GM21526 (cell line): ENCODE results near the gene PMEL.
"Not testable (repeated sequence)": the region's sequence is repeated elsewhere in the genome, so short reads cannot be mapped to it uniquely, and the experiment has no call there.

ENCODE experiments used
- ATAC-seq: cut with Tn5 transposase; IDR thresholded peaks from one replicate; pipeline ENCODE4 v1.9.1; 2021; ENCODE audit warnings: moderate library complexity; ENCODE audit not compliant: unreplicated experiment, low FRiP score

Gene PMEL

DNA sequence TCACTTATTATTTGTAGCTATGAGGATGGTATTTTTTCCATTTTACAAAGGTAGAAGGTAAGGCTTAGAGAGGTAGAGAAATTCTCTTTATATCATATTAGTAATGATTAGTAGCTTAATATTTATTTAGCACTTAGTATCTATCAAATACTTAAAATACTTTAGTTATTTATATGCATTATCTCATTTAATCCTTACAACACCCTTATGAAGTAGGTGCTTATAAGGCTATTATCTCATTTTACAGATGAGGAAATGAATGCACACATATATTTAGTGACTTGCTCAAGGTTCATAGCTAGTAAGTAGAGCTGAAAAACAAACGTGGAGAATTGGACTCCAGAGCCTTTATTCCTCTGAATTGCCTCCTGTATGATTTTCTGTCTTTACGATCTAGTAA lies 19.0 kb upstream of the PMEL start:
- ATAC-seq: no peak

DNA sequence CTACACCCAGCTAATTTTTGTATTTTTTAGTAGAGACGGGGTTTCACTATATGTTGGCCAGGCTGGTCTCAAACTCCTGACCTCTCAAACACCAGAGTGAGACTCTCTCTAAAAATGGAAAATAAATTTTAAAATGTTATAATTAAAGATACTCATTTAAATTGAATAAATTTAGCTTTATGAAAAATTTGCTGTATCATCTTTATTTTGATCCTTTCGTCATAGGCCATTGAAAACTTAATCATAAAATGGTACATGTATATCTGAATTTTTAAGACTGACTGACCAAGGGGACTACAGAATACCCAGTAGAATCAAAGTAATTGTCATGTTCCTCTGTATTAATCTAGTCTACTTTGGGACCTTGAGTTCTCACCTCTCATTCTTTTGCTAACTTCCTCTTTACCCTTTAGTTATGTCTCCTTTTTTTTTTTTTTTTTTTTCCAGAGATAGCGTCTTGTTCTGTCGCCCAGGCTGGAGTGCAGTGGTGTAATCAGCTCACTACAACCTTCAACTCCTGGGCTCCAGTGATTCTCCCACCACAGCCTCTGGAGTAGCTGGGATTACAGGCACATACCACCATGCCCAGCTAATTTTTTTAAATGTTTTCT lies 17.5 kb upstream of the PMEL start:
- no peak for ATAC-seq

DNA sequence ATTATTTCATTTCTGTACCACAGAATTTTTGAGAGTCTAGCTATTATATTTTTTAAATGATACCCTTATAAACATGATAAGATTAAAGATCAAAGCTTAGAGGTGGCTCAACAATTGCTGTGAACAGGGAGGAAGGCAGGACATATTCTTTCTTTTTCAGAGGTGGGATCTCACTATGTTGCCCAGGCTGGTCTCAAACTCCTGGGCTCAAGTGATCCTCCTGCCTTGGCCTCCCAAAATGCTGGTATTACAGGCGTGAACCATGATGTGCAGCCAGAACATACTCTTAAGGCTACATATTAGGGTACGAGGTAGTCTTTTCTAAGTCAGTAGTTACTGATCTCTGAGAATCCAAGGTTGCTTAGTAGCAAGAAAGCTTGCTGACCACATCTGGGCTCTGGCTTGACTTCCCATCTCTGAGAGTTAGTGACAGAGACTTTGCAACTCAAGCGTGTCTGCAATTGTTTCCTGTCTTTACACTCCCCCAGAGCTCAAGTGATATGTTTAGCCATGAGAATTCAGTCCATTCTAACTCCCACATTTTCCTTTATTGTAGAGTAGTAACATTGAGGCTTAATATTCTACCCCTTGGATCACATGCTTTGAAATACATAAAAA lies 16.6 kb upstream of the PMEL start:
- peak; percentile 60 for ATAC-seq

DNA sequence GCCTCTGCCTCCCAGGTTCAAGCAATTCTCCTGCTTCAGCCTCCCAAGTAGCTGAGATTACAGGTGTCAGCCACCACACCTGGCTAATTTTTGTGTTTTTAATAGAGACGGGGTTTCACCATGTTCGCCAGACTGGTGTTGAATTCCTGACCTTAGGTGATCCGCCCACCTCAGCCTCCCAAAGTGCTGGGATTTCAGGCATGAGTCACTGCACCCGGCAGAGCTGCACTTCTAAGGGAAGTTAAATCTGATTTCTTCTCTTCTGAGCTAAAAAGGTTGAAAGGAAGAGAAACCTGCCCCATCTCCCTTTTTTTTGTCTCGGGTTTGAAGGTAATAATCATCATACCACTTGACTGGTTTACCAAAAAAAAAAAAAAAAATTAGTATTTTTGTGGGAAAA lies 16.0 kb upstream of the PMEL start:
- not testable (repeated sequence) for ATAC-seq

DNA sequence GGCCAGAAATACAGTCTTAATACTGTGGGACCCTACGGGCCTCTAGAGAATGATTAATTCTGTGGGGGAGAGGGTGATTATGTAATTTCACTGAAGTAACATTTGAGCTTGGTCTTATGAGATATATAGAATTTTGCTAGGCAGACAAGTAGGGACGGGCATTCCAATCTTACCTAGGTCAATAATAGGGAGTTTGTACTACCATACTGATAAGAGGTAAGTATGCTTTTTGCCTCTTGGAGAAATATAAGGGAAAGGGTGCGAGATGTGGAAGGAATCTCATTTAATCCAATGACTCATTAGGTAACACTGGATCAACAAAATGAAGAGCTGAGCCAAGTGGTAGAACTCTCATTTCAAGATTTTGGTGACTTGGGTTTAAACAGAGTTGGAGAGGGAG lies 13.2 kb upstream of the PMEL start:
- ATAC-seq: no peak

DNA sequence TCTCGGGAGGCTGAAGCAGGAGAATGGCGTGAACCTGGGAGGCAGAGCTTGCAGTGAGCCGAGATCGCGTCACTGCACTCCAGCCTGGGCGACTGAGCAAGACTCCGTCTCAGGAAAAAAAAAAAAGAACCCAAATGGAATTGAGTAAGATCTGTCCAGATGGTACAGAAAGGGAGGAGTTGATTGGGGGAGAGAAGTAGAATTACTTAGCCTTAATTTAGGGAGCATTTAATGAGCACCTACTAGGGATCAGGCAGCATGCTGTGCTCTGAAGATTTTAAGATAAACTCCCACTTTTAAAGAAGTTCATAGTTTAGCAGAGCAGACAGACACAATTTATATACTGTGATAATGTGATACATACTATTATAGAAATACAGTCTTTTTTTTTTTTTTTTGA lies 12.6 kb upstream of the PMEL start:
- ATAC-seq: no peak

DNA sequence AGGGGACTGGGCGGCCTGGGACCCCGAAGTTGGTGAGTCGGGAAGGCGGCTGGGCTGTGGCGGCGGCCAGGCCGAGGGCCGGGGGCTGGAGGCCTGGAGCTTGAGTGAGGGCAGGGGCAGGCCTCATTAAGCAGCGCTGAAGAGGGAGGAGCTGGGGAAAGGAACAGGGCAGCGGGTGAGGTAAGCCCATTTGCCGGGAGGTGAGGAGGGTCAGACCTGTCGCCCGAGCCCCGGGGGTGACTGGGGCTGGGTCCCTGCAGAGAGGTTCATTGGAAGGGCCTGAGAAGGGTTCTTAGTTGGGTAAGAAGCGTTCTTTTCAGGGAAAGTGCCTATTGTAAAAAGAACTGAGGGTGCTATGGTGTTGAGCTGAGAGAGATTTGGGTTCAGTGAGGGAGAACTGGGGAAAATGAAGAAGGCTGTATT lies 8.5 kb upstream of the PMEL start:
- ATAC-seq: peak; percentile 22

DNA sequence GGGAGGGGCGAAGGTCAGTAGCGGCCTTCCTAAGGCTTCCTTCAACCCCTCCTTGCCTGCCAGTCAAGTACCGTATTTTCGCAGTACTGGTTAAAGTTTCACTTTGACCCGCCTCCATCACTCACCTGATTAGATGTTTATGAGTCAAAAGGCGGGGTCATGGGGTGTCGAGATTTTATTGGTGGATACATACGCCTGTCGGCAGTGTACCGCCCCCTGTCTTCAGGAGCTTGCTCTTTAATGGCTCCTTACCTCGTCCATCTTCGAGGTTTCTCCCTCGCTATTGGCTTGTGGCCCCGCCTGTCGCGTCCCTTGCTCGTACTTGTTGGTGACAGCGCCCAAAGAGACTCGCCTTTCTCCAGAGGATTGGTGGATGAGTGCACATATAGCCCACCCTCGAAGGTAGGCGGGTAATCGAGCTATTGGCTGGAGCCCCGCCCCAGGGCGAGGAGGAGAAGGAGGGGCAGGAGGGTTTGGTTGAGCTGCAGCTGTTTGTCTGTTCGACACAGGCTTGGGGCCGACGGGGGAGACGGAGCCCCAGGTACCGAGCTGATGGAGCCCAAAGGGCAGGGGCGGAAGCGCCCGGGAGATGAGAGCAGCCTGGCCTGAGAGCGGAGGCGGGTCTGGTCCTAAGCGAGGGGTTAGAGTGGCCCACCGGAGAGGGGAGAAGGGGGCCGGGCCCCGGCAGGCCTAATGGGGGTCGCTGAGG lies 7.9 kb upstream of the PMEL start, which contains the start of gene RAB5B:
TSS of gene RAB5B (plus strand) at position 480 of the 709 bp plus-strand sequence. CDS start 12,883 bp downstream, outside the sequence.
- peak; percentile 85 for ATAC-seq

DNA sequence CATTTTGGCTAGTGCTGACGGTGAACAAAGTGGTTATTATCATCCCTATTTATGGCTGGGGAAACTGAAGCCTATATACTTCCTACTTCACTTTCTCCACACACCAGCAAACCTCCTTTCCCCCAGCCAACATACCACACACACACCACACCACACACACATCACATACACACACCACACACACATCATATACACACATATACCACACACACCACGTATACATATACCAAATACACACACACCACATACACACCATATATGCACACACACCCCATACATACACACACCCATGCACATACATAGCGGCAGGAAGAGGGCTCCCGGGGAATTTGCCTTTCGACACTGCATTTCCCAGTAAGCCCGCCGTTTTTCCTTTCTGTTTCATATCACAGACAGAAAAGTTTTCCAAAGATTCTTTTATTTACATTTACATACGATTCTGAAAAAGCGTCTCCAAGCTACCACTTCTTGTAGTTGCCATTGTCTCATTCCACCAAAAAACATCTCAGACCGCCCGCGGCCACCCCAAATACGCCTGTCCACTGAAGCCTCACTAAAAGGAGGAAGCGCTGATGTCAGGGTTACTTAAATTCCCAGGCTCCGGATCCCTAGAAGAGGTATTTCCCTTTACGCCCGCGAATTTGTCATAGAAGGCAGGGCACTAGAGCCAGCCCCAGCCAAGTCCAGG lies 7.2 kb upstream of the PMEL start:
- ATAC-seq: no peak

DNA sequence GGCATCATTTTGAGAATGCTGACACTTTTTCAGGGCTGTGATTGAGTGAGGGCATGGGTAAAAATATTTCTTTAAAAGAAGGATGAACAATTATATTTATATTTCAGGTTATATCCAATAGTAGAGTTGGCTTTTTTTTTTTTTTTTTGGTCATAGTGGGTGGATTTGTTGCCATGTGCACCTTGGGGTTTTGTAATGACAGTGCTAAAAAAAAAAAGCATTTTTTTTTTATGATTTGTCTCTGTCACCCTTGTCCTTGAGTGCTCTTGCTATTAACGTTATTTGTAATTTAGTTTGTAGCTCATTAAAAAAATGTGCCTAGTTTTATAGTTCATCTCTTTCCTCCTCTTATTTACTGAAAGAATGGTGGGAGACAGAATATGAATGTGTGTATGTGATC lies 6.6 kb upstream of the PMEL start:
- no peak for ATAC-seq

DNA sequence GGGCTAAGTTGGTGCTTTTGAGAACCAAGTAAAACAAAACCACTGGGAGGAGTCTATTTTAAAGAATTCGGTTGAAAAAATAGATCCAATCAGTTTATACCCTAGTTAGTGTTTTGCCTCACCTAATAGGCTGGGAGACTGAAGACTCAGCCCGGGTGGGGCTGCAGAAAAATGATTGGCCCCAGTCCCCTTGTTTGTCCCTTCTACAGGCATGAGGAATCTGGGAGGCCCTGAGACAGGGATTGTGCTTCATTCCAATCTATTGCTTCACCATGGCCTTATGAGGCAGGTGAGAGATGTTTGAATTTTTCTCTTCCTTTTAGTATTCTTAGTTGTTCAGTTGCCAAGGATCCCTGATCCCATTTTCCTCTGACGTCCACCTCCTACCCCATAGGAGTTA lies 6.2 kb upstream of the PMEL start:
- no peak for ATAC-seq

DNA sequence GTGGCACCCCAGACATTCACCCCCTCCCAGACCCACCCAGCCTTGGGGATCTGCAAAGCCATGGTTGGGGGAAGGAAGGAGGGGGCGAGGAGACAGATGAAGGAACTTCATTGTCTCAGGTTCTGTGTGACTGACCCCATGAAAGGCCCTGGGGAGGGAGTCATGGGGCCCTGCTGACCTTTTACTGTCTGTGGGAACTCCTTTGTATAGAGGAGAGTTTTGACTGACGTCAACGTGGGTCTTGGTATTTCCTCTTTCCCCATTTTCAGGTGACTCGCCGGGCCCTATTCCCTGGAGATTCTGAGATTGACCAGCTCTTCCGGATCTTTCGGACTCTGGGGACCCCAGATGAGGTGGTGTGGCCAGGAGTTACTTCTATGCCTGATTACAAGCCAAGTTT lies 4.9 kb upstream of the PMEL start:
- ATAC-seq: no peak

DNA sequence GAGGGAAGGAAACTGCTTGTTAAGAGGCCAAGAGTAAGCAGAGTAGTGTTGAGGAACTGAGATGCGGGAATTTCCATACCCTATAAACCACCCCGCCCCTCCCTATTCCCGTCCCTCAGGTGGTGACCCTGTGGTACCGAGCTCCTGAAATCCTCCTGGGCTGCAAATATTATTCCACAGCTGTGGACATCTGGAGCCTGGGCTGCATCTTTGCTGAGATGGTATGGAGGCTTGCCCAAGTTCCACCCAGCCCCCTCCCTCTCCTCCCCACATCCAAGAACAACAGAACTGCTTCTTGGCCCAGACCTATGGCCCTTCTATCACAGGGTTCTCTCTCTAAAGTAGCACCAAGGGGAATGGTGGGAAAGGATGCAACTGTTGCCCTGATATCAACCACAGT lies 3.5 kb upstream of the PMEL start:
- ATAC-seq: no peak

DNA sequence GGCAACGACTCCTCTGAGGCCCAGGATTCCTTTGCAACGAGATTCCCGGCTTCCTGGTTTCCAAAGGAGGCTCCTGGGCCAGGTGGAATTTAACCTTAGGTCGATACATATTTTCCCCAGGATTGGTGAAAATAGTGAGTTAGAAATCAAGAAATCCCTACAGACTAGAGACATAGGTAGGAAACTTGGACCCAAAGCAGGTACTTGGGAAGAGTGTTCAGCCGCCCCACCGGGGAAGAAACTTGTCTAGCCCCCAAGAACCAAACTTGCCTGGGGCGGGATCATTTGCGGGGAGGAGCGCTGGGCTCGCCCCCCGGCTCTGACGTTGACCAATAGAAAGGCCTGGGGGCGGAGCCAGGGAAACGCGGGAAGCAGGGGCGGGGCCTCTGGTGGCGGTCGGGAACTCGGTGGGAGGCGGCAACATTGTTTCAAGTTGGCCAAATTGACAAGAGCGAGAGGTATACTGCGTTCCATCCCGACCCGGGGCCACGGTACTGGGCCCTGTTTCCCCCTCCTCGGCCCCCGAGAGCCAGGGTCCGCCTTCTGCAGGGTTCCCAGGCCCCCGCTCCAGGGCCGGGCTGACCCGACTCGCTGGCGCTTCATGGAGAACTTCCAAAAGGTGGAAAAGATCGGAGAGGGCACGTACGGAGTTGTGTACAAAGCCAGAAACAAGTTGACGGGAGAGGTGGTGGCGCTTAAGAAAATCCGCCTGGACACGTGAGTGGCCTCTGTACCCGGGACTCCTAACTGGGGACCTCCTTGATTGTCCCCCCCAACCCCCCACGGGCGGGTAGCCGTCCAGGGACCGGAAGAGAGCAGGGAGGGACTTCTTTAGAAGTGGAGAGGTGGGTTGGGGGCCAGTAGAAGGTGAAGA lies 803 bp upstream of the PMEL start, which contains the start of gene CDK2:
TSS of gene CDK2 (plus strand) at position 423 of the 874 bp plus-strand sequence. CDS start at position 602, 179 bp downstream.
- peak; percentile 83 for ATAC-seq

DNA sequence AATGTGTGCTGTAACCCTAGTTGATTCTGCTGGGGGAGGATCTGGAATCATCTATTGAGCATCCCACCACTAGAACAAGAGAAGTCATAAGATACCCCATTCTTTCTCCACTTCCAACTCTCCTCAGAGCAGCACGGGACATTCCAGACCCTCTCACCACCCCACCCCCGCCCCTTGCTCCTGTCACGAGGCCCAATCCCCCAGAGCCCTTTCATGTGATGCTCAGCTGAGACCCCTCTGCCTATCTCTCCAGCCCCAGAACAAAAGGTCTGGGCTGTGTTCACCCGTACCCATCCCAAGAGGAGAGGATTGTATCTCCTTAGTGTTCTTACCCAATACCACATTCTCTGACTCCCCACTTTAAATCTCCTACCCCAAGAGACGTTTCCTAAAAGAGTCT lies 602 bp downstream of the PMEL start:
- ATAC-seq: no peak

DNA sequence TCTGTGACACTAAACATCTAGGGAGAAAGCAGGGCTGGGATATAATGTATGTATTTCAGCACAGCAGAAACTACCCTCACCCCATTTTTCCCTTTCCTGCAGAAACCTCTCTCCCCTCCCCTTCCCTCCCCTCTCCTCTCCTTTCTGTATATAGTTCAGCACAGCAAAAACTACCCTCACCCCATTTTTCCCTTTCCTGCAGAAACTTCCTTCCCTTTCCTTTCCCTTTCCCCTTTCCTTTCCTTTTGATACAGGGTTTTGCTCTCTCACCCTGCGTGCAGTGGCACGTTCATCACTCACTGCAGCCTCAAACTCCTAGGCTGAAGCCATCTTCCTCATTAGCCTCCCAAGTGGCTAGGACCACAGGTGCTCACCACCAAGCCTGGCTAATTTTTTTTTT lies 2.1 kb downstream of the PMEL start:
- ATAC-seq: no peak

DNA sequence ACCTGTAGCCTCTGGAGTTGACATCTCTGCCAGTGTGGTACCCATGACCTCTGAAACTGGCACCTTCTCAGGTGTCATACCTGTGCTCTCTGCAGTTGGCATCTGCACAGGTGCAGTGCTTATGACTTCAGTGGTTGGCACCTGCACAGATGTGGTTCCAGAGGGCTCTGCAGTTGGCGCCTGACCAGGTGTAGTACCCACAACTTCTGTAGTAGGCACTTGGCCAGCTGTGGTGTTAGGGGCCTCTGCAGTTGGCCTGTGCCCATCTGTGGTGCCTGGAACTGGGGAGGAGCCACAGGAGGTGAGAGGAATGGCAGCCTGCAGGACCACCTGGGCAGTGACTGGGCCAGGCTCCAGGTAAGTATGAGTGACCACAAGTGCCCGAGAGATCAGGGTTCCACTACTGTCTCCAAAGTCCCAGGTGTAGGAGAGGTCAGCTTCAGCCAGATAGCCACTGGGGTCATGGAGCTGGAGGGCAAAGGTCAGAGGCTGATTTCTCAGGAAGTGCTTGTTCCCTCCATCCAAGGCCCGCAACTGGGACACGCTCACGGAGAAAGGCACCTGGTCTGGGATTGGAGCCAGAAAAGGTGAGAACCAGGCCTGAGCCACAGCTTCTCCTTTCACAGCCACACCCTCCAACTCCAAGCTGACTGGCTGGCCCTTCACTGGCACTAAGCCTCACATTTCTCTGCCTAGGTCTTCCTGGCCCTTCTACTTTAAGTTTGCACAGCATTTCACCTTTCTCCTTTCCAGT lies 8.6 kb downstream of the PMEL start:
- ATAC-seq: no peak

DNA sequence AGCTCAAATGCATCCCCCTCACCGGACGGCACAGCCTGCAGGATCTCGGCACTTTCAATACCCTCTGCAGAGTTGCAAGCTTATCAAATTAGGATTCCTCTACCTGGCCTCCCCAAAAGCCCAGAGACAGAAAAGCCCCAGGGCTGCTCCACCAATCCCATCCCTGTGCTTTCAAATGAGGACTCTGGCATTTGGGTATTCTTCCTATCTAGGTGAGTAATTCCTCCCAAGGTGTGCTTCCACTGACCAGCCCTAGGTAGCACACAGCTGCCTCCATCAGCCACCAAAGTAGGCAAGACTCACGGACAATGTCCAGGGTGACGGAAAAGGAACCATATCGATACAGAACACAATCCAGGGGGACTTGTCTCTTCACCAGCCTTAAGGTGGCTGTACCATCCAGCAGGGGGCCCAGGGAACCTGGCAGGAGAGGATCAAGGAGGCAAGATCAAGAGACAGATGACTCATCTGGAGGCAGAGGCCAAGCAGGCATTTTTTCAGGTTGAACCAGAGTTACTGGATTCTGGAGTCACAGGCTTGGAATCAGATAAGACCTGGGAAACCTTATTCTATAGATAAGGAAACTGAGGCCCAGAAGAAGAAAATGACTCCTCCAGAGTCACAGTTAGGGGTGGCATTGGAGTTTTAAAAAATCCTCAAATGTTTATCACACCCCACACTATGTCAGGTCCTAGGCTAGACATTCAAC lies 9.9 kb downstream of the PMEL start:
- no peak for ATAC-seq

DNA sequence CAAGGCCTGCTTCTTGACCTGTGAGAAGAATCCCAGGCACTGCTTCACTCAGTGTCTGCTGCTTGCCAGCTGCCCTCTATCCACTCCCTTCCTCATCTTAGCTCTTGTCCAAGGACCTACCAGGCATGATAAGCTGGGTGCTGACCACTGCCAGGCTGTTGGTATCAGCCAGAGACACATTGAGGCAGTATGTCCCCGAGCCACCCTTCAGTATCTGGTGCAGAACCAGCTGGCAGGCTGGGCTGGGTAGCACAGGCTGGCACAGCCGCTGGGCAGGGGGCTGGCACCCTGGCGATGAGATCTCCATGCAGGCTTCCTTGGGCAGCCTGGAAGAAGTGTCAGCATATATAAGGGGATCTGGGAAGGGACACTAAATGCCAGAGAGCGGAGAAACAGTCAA lies 10.5 kb downstream of the PMEL start:
- no peak for ATAC-seq
